GM19193 (cell line): Measurements from ENCODE around the gene PEX5L.

ENCODE experiments used
- POLR2A ChIP-seq: IDR thresholded peaks from 4 replicates; pipeline ENCODE4 v1.6.1; 2011; ENCODE audit not compliant: insufficient read depth, insufficient read length; ENCODE audit errors: extremely low read depth

Gene PEX5L

DNA sequence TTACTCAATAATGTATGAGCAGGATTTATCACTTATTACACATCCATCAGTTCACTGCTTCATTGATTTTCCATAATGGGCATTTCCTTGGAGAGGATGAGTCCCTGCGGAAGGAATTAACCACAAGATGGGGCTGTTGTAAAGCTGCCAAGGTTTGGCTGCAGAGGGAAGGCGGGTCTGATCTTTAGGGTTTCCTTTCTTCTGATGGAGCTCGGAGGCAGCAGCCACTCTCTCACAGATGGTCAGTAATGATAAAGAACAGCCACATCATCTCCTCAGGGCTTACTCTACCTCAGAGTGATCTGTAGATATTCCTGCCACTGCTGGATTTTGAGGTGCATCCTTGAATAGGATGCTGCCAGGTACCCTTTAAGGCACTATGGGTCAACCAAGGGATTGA, 268.7 kb downstream of the PEX5L start:
- TF ChIP-seq POLR2A: no peak

DNA sequence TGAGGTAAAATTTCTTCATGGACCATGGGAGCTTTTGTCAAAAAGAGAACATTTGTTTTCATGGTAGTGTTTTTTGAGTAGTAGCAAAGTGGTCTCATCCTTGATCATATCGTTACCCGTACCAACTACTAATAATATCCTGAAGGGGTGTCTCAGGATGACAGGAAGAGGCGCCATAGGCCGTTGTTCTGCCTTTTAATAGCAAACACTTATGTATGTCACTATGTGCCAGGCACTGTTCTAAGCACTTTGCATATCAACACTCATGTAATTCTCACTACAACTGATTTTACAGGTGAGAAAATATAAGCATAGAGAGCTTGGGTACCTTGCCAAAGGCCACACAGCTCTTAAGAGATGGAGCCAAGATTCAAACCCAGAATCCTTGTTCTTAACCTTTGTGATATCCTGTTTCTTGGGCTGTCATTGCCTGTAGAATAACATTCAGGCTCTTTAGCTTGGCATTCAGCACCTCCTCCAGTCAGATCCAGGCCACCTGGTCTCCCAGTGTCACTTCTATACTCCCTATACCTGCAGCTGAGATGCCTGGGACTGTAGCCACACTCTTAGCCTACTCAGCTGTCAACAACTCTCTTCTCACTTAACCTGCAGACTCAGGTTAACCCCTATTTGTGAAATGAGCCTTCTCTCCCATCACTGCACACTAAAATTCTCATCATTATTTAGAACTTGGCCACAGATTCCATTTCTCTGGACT, 270.2 kb downstream of the PEX5L start:
- no peak for TF ChIP-seq POLR2A

DNA sequence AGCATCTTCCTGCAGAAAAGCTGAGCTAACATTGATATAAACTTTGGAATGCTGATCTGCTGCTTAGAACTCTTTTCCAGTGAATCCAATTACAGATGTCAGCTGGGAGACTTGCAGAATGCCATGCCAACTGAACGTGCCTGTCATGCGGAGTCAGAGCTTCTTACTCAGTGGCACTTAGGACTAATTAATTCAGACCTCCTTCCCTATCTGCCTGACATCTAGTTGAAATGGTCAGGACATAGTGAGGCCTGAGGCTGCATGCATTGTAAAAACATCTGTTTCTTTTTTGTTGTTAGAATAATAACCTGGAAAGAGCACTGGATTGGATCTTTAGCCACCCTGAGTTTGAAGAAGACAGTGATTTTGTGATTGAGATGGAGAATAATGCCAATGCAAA, 271.3 kb downstream of the PEX5L start:
- TF ChIP-seq POLR2A: no peak

DNA sequence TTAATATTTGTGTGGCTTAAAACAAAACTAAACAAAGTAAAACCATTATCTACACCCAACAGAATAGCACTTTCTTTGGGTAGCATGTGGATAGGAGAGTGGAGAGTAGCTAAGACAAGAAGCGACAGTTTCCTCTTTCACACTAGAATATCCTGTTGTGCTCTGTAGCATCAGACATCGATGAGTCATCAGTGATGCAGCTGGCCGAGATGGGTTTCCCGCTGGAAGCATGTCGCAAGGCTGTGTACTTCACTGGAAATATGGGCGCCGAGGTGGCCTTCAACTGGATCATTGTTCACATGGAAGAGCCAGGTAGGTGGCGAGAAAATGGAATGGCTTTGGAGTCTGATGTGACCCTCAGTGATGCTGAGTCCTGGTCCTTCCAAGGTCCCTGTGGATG, 275.8 kb downstream of the PEX5L start:
- no peak for TF ChIP-seq POLR2A

DNA sequence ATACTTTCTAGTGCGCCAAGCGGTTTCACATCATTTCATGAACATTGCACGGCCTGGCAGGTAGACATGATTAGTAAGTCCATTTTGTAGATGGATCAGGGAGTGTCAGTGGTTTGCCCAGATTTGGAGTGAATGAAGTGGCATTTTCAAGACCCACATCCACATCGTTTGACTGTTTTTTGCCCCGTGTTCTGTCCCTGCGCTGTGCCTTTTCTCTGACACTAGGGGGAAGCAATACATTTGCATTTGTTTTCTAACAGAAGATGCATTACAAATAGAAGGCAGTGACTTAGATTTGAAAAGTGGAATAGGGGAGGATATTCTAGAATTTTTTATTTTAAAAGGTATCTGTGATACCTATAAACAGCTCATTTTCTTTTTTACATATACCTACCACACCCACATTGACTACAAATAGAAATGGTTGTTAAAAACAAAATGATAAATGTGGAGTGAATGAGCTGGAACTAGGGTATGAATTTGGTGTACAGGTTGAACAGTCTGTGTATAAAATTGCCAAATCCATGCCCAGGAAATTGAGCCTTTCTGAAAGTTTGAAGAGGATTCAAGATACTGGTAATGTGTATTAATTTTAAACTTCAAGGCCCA, 285.9 kb downstream of the PEX5L start:
- TF ChIP-seq POLR2A: no peak

DNA sequence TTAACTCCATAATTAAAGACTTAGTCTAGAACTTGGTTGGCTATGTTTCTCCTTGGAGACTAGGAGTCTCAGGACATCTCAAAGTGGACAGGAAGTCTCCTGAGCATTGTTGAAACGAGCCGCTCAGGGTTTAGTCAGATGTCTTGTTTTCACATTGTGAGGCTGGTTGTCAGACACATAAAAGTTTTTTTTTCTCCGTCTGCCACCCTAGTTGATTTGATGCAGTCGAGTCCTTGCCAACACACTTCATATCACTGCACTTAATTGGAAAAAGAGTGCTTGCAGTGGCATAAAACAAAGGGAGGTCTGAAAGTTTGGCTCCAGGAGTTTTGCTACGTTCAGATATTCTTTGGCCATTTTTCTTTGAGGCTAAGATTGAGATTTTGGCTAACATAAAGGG, 291.0 kb downstream of the PEX5L start:
- TF ChIP-seq POLR2A: no peak

DNA sequence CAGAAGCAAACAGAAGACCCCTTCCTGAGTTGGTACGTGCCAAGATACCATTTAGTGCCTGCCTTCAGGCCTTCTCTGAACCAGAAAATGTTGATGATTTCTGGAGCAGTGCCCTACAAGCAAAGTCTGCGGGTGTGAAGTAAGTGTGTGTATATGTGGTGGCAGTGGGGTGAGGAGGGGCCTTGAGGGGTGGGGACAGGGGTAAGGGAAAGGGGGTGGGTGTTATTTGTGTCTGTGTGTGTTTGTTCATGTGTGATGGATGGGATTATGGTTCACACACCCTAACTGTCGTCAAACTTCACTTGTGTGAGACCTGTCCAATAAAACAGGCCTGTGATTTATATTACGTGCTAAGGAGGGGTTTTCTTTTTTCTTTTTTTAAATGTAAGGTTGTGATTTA, 291.7 kb downstream of the PEX5L start:
- no peak for TF ChIP-seq POLR2A
